Spleen (tissue), 11 donors: ENCODE measurements around the gene BLM. TPM values are rescaled to one million over a fixed set of nuclear protein-coding genes. Genes with fewer than 3 reads are reported as not detected.

Source experiments
- DNase-seq: peaks from one replicate; pipeline ENCODE4 v3.0.0-alpha.2; 2020
- H3K27ac ChIP-seq, 8 donors: fragments of 200-600 bp; sonication (generic) in 7 of 8; 1 replicate in 4 of 8; 2 replicates in 4 of 8; pipeline versions ENCODE4 v1.5.0 to v1.8.0; 2016 to 2021; ENCODE audit warnings: inconsistent platforms in 4 of 8, mild to moderate bottlenecking in 4 of 8, moderate library complexity in 1 of 8
- H3K27me3 ChIP-seq, 7 donors: fragments of 200-600 bp; sonication (generic) in 6 of 7; replicated peaks in 1 of 7; 1 replicate in 4 of 7; 2 replicates in 3 of 7; pipeline versions ENCODE4 v1.5.0 to v1.8.0; 2016 to 2021; ENCODE audit warnings: inconsistent platforms in 3 of 7, mild to moderate bottlenecking in 1 of 7
- H3K36me3 ChIP-seq, 6 donors: fragments of 200-600 bp; sonication (generic) in 5 of 6; 1 replicate in 4 of 6; 2 replicates in 2 of 6; pipeline versions ENCODE4 v1.5.0 to v1.8.0; 2016 to 2021; ENCODE audit warnings: inconsistent platforms in 2 of 6
- H3K4me1 ChIP-seq, 6 donors: fragments of 200-600 bp; sonication (generic) in 5 of 6; 1 replicate in 3 of 6; 2 replicates in 3 of 6; pipeline versions ENCODE4 v1.5.0 to v1.8.0; 2016 to 2021; ENCODE audit warnings: inconsistent platforms in 3 of 6
- H3K4me3 ChIP-seq, 8 donors: fragments of 200-600 bp; sonication (generic) in 7 of 8; 1 replicate in 4 of 8; 2 replicates in 4 of 8; pipeline versions ENCODE4 v1.5.0 to v1.8.0; 2016 to 2021; ENCODE audit warnings: inconsistent platforms in 4 of 8, mild to moderate bottlenecking in 4 of 8, moderate library complexity in 2 of 8
- H3K9me3 ChIP-seq, 8 donors: fragments of 200-600 bp; sonication (generic) in 7 of 8; 1 replicate in 4 of 8; 2 replicates in 4 of 8; pipeline versions ENCODE4 v1.5.0 to v1.8.0; 2016 to 2021; ENCODE audit warnings: inconsistent platforms in 4 of 8
- CTCF ChIP-seq, 11 experiments: fragments of 200-600 bp in 7 of 11; fragments of 450-650 bp in 4 of 11; sonication (generic) in 4 of 11; IDR thresholded peaks in 8 of 11; conservative IDR thresholded peaks in 3 of 11; 1 replicate in 7 of 11; 2 replicates in 4 of 11; pipeline versions ENCODE4 v1.4.0 to v1.8.0; 2016 to 2021; ENCODE audit warnings: antibody characterized with exemption in 11 of 11, inconsistent platforms in 4 of 11, mild to moderate bottlenecking in 1 of 11
- POLR2A ChIP-seq, 3 donors: fragments of 450-650 bp; IDR thresholded peaks; one replicate each; pipeline ENCODE4 v1.5.1; 2017; ENCODE audit warnings: antibody characterized with exemption in 3 of 3, mild to moderate bottlenecking in 1 of 3
- POLR2AphosphoS5 ChIP-seq, 3 donors: sonication (generic); formaldehyde crosslinking; IDR thresholded peaks; one replicate each; pipeline ENCODE4 v1.5.1; 2017; ENCODE audit warnings: antibody characterized with exemption in 3 of 3
- WGBS, 5 donors: extraction: QIAGEN DNeasy Blood & Tissue Kit in 3 of 5; methylation state at CpG; one replicate each; pipeline versions ENCODE4 v1.1.5 to v1.1.7; 2013 to 2018; 5-methylcytosine and 5-hydroxymethylcytosine counted together
- intact Hi-C: fragments of 100-400 bp; cut with DNase I; formaldehyde crosslinking; loops from one replicate; pipeline ENCODE4 v1.15.0; 2023; ENCODE audit warnings: low total_unique reads
- polyA plus RNA-seq, 3 donors: library from polyadenylated mRNA; stranded (reverse); fragments of 200-250 nt; gene quantifications; one replicate each; pipeline ENCODE4 v1.2.1, GENCODE V29; 2013
- total RNA-seq, 7 donors: library from RNA; depleted of rRNA in 3 of 7; stranded (reverse); fragments of >200 nt in 3 of 7; fragmentation: NEBNext Ultra II Directional in 4 of 7; extraction: Animal tissue kit (Norgen Biotek cat#: 25700) in 4 of 7; gene quantifications; one replicate each; pipeline versions ENCODE4 v1.1.0 to v1.2.1, GENCODE V29; 2016 to 2021
- donor health status: healthy with polysubstance abuse.
- donor health status: DM: no; HTN: no; CAD: no; lungs with moderate emphysema.
- donor health status: DM: no; HTN: no; CAD: no.
- donor health status: Bipolar disorder and iron deficiency.
- donor health status: healthy.
- donor health status: DM: no; HTN: no; CAD: no.
- donor health status: DM: yes; HTN: yes; CAD: no.

BLM gene
- total and polyA plus RNA-seq, 10 donors: 5.8 to 12.0 (median 7.3) TPM

GRCh38 chr15:90807074-90807785 lies 90.1 kb downstream of the BLM start:
- DNase-seq: no peak
- Histone ChIP-seq H3K36me3 (peaks cover 0 to 46% (median 5%) of the 10 kb centered on the region in 6 donors), H3K27ac (no peak overlapping the region), H3K27me3 (no peaks in the 10 kb centered on the region), H3K4me1 (peaks cover 0 to 35% (median 8%) of the 10 kb centered on the region in 6 donors), H3K4me3 (no peak overlapping the region), H3K9me3 (no peaks in the 10 kb centered on the region)
- intact Hi-C loops: no loop called here
- TF ChIP-seq POLR2AphosphoS5 (IDR thresholded peaks at IDR 0.05) (no peak), POLR2A (IDR thresholded peaks at IDR 0.05) (no peak), CTCF (IDR thresholded peaks at IDR 0.05 in 8 of 11, conservative IDR thresholded peaks at IDR 0.05 in 3 of 11) (no peak)
- 90 to 95% (median 92%) methylated on average over 8 of the region's 8 CpGs for WGBS, 5 donors

DNA sequence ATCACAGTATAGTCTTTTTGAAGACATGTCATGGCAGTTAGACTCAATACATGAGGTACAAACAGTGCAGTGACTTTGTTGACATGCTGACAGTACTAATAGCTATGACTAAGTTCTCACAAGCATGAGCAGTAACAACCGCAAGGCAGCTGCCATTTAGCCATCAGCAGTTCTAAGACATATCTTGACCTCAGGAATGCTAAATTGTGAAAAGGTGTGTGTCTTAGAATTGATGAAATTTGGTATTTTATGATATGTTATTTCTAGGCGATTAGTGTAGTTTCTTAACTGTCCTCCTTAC lies 90.6 kb downstream of the BLM start:
- no peaks in the 10 kb centered on the region for H3K9me3 ChIP-seq
- H3K36me3 ChIP-seq: peaks cover 0 to 48% (median 5%) of the 10 kb centered on the region in 6 donors
- no peak overlapping the region for H3K4me3 ChIP-seq
- peak overlapping the region in 1 of 8 donors; percentile 65 for H3K27ac ChIP-seq
- no peaks in the 10 kb centered on the region for H3K27me3 ChIP-seq
- WGBS, 5 donors: 91 to 99% (median 96%) methylated on average over 2 of the region's 2 CpGs
- intact Hi-C loops: no loop called here
- TF ChIP-seq CTCF (IDR thresholded peaks at IDR 0.05 in 8 of 11, conservative IDR thresholded peaks at IDR 0.05 in 3 of 11): no peak
- no peak for TF ChIP-seq POLR2AphosphoS5 (IDR thresholded peaks at IDR 0.05)
- TF ChIP-seq POLR2A (IDR thresholded peaks at IDR 0.05): no peak
- no peak for DNase-seq
- peaks cover 0 to 40% (median 9%) of the 10 kb centered on the region in 6 donors for H3K4me1 ChIP-seq

- WGBS, 5 donors: 63 to 72% (median 68%) methylated on average over 8 of the region's 8 CpGs
- TF ChIP-seq POLR2A (IDR thresholded peaks at IDR 0.05): no peak
- TF ChIP-seq POLR2AphosphoS5 (IDR thresholded peaks at IDR 0.05): no peak
- no peak for TF ChIP-seq CTCF (IDR thresholded peaks at IDR 0.05 in 8 of 11, conservative IDR thresholded peaks at IDR 0.05 in 3 of 11)
- peaks cover 0 to 45% (median 5%) of the 10 kb centered on the region in 6 donors for H3K36me3 ChIP-seq
- H3K4me3 ChIP-seq: peak overlapping the region in 1 of 8 donors; percentile 23
- H3K4me1 ChIP-seq: peaks cover 0 to 49% (median 10%) of the 10 kb centered on the region in 6 donors
- peak overlapping the region in 2 of 8 donors; percentile 65 to 66 for H3K27ac ChIP-seq
- intact Hi-C loops: no loop called here
- peak; percentile 73 for DNase-seq
- no peaks in the 10 kb centered on the region for H3K27me3 ChIP-seq
- H3K9me3 ChIP-seq: no peaks in the 10 kb centered on the region
Observed at GRCh38 chr15:90808517-90809235, 91.5 kb downstream of the BLM start.

GRCh38 chr15:90809536-90809935 lies 92.4 kb downstream of the BLM start:
- no peak overlapping the region for H3K27ac ChIP-seq
- 93 to 97% (median 95%) methylated on average over 3 to 4 of the region's 4 CpGs for WGBS, 5 donors
- intact Hi-C loops: no loop called here
- DNase-seq: no peak
- H3K9me3 ChIP-seq: no peaks in the 10 kb centered on the region
- peaks cover 0 to 36% (median 5%) of the 10 kb centered on the region in 6 donors for H3K36me3 ChIP-seq
- peaks cover 0 to 57% (median 12%) of the 10 kb centered on the region in 6 donors for H3K4me1 ChIP-seq
- TF ChIP-seq POLR2AphosphoS5 (IDR thresholded peaks at IDR 0.05) (no peak), CTCF (IDR thresholded peaks at IDR 0.05 in 8 of 11, conservative IDR thresholded peaks at IDR 0.05 in 3 of 11) (no peak), POLR2A (IDR thresholded peaks at IDR 0.05) (no peak)
- H3K27me3 ChIP-seq: no peaks in the 10 kb centered on the region
- H3K4me3 ChIP-seq: no peak overlapping the region
